HG03439 (cell line): ENCODE results near the gene DCK.
"Not testable (repeated sequence)": the region's sequence is repeated elsewhere in the genome, so short reads cannot be mapped to it uniquely, and the experiment has no call there.

ENCODE experiments used
- ATAC-seq: cut with Tn5 transposase; IDR thresholded peaks from one replicate; pipeline ENCODE4 v1.9.1; 2021; ENCODE audit warnings: mild to moderate bottlenecking, moderate library complexity; ENCODE audit not compliant: unreplicated experiment

DCK gene

GRCh38 chr4:70999639-71000038 lies 6.2 kb downstream of the DCK start:
- ATAC-seq: not testable (repeated sequence)

GRCh38 chr4:71001363-71001762 lies 7.9 kb downstream of the DCK start:
- ATAC-seq: not testable (repeated sequence)

DNA sequence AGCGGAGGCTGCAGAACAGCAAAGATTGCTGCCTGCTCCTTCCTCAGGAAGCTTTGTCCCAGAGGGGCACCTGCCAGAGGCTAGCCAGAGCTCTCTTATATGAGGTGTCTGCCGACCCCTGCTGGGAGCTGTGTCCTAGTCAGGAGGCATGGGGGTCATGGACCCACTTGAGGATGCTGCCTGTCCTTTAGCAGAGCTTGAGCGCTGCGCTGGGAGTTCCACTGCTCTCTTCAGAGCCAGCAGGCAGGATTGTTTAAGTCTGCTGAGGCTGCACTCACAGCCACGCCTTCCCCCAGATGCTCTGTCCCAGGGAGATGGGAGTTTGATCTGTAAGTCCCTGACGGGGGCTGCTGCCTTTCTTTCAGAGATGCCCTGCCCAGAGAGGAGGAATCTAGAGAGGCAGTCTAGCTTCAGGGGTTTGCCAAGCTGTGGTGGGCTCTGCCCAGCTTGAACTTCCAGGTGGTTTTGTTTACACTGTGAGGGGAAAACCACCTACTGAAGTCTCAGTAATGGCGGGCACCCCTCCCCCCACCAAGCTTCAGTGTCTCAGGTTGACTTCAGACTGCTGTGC lies 10.9 kb downstream of the DCK start:
- peak; percentile 47 for ATAC-seq

DNA sequence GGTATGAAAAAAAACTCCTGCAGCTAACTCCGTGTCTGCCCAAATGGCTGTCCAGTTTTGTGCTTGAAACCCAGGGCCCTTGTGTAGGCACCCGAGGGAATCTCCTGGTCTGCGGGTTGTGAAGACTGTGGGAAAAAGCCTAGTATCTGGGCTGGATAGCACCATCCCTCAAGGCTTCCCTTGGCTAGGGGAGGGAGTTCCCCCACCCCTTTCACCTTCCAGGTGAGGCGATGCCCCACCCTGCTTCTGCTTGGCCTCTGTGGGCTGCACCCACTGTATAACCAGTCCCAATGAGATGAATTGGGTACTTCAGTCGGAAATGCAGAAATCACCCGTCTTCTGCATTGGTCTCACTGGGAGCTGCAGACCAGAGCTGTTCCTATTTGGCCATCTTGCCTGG lies 11.6 kb downstream of the DCK start:
- not testable (repeated sequence) for ATAC-seq

DNA sequence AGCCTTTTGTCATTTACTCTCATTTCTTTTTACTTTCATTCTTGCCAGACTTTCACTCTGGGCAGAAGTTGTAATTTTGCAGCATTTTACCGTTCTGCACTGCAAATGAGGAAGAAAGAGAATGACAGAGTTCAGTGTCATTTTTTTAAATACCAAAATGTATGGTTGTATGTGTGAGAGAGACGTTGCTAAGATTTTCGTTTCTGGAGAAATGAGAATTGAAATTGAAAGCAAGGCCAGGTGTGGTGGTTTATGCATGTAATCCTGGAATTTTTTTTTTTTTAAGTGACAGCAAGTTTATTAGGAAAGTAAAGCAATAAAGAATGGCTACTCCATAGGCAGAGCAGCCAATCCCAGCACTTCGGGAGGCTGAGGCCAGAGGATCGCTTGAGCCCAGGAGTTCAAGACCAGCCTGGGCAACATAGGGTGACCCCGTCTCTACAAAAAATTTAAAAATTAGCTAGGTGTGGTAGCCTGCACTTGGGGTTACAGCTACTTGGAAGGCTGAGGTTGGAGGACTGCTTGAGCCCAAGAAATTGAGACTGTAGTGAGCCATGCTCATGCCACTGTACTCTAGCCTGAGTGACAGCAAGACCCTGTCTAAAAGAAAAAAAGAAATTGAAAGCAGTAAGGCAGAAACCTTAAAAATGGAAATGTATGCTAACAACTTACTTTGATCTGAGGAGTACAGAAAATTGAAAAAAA lies 12.9 kb downstream of the DCK start:
- ATAC-seq: peak; percentile 77

DNA sequence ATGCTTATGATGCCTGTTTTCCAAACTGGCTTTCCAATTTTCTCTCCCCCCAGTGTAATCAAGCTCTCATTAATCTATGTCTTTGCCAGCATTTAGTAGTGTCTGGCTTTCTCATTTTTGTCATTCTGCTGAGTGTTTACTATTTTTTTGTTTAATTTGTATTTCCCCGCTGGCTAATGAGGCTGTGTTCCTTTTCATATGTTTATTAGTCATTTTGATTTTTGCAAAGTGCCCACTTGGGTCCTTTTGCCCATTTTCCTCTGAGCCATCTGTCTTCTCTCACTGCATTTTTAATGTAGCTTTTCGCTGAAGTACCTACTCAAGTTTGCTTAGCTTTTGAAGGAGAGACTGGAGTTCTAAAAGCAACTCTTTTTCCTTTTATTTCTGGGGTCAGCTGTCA lies 14.7 kb downstream of the DCK start:
- ATAC-seq: no peak

- no peak for ATAC-seq
Measured at GRCh38 chr4:71009086-71009485, 15.6 kb downstream of the DCK start.

DNA sequence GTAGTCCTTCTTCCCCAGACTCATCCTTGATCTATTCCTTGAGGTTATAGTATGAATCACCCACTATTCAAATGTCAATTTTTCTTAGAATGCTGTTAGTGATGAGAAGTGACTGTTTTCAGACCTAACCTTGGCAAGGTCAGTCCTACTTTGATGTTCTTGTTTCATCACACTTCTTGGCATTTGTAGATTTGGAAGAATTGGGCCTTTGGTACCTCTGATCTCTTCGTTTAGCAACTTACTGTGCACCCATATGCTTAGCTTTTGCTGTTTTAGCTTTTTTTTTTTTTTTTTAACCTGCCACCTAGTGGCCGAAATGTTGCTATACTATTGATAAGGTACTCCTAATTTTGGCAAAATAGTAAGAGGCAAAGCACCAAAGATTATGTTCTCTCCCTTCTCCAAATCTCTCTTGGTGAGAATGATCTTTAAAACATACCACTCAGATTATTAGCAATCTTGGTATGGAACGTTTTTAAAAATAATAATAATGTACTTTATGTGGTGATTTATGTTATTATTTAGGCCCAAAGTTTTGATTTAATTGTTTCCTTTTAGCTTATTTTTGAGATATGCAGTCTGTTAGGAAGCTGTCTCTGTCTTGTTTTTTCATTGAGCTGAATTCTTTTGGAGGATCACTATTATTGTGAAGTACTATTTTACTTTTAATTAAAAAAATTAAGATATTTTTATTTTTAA lies 16.6 kb downstream of the DCK start:
- no peak for ATAC-seq

GRCh38 chr4:71011451-71011850 lies 18.0 kb downstream of the DCK start:
- no peak for ATAC-seq

- ATAC-seq: not testable (repeated sequence)
Measured at GRCh38 chr4:71017391-71017790, 23.9 kb downstream of the DCK start.

DNA sequence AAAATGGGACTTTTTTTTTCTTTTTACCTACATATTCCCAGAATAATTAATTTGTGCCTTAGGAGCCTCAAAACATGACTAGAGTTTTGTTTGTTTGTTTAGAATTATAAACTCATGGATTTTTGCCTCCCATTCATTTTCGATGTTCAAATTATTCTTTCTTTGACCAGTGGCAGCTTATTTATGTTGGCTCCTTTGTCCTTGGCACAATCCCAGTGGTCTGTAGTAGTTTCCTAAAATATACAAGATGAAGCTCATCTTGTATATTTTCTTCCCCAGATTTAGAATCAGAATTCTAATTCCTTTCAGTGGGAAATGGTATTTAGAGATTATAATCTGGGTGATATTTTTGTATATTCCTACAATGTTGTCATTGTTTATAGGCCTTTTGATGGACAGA lies 27.2 kb downstream of the DCK start:
- ATAC-seq: no peak

DNA sequence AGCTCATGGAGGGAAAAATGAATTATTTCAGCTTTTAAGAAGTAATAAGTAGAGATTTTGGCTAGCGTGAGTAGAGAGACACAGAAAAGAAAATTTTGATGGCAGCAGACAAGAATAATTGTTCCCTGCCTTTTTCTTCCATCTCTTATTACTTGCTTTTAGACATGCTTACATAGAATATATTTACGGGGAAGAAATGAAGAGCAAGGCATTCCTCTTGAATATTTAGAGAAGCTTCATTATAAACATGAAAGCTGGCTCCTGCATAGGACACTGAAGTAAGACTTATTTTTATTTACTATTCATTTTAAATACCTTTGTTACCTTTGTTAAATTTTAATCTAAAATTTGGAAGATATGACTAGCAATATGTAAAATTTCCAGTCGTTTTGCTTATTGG lies 32.2 kb downstream of the DCK start:
- ATAC-seq: no peak

- no peak for ATAC-seq
Measured at GRCh38 chr4:71026086-71026485, 32.6 kb downstream of the DCK start.

- ATAC-seq: no peak
Measured at GRCh38 chr4:71027611-71028010, 34.2 kb downstream of the DCK start.

- no peak for ATAC-seq
Measured at GRCh38 chr4:71029504-71029903, 36.1 kb downstream of the DCK start.

GRCh38 chr4:71032106-71032505 lies 38.7 kb downstream of the DCK start:
- not testable (repeated sequence) for ATAC-seq

- no peak for ATAC-seq
Measured at GRCh38 chr4:71045256-71045655, 51.8 kb downstream of the DCK start.

DNA sequence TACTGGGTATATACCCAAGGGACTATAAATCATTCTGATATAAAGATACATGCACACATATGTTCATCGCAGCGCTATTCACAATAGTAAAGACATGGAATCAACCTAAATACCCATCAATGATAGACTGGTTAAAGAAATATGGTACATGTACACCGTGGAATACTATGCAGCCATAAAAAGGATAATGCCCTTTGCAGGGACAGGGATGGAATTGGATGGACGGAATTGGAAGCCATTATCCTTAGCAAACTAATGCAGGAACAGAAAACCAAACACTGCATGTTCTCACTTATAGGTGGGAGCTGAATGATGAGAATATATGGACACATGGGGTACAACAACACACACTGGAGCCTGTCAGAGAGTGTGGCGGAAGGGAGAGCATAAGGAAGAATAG lies 55.9 kb downstream of the DCK start:
- ATAC-seq: no peak

- no peak for ATAC-seq
Measured at GRCh38 chr4:71050809-71051208, 57.4 kb downstream of the DCK start.

- ATAC-seq: no peak
Measured at GRCh38 chr4:71052034-71052433, 58.6 kb downstream of the DCK start.

- ATAC-seq: no peak
Measured at GRCh38 chr4:71052716-71053115, 59.3 kb downstream of the DCK start.

DNA sequence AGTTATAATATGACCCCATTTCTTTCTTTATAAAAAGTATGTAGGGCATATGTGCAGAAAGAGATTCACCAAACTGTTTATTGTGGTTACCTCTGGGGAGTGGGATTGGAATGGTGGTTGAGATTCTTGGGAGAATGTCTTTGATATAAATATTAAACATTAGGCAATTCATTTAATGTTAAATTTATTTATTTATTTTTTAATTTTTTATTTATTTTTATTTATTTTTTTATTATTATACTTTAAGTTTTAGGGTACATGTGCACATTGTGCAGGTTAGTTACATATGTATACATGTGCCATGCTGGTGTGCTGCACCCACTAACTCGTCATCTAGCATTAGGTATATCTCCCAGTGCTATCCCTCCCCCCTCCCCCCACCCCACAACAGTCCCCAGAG lies 60.2 kb downstream of the DCK start:
- not testable (repeated sequence) for ATAC-seq
